Hematopoietic multipotent progenitor cell treated with erythropoietin and hydrocortisone succinate and interleukin-3 and kit ligand, for 17 days (in vitro differentiated cells): ENCODE data around the gene IMP4.
A peak's percentile ranks its signal among the peaks of the same experiment; 100 is the strongest.

ENCODE experiments used
- DNase-seq: peaks from one replicate; pipeline ENCODE4 v3.0.0-alpha.2; 2015; ENCODE audit warnings: low spot score

Gene IMP4

GRCh38 chr2:130357864-130358263 is 15.2 kb downstream of the IMP4 start:
- no peak for DNase-seq

GRCh38 chr2:130358420-130359350 is 16.0 kb downstream of the IMP4 start:
- DNase-seq = no peak

- no peak for DNase-seq
These were observed 16.8 kb downstream of the IMP4 start for GRCh38 chr2:130359466-130359865.

- DNase-seq = no peak
These were observed 20.8 kb downstream of the IMP4 start for GRCh38 chr2:130363479-130363878.

- DNase-seq = no peak
These were observed 22.4 kb downstream of the IMP4 start for GRCh38 chr2:130365075-130365474.

GRCh38 chr2:130365963-130366362 is 23.3 kb downstream of the IMP4 start:
- DNase-seq = no peak

- DNase-seq = no peak
These were observed 24.0 kb downstream of the IMP4 start for GRCh38 chr2:130366720-130367119.

- DNase-seq = no peak
These were observed 26.1 kb downstream of the IMP4 start for GRCh38 chr2:130368786-130369185.

- DNase-seq = no peak
These were observed 26.7 kb downstream of the IMP4 start for GRCh38 chr2:130369311-130369964.

GRCh38 chr2:130369965-130370341 is 27.3 kb downstream of the IMP4 start:
- DNase-seq = no peak

- DNase-seq = no peak
These were observed 27.8 kb downstream of the IMP4 start for GRCh38 chr2:130370490-130370889.

- DNase-seq = no peak
These were observed 29.0 kb downstream of the IMP4 start for GRCh38 chr2:130371723-130372054.

- DNase-seq = peak; percentile 86
These were observed 29.5 kb downstream of the IMP4 start for GRCh38 chr2:130372055-130372832.

GRCh38 chr2:130372833-130373807 is 30.4 kb downstream of the IMP4 start:
- DNase-seq = no peak

GRCh38 chr2:130373808-130374365 is 31.2 kb downstream of the IMP4 start:
- no peak for DNase-seq

GRCh38 chr2:130374587-130375290 is 32.0 kb downstream of the IMP4 start:
- DNase-seq = no peak

GRCh38 chr2:130375291-130376266 is 32.9 kb downstream of the IMP4 start:
- DNase-seq = no peak

GRCh38 chr2:130376433-130377293 is 34.0 kb downstream of the IMP4 start:
- DNase-seq = no peak
